ENCODE results near the gene ECE1.

GRCh38 chr1:21246905-21247642 is 43.2 kb downstream of the ECE1 start:
- TF ChIP-seq CTCF (IDR thresholded peaks at IDR 0.05; ENCODE audit: low read length) (no peak), EZH2 (IDR thresholded peaks at IDR 0.05; ENCODE audit: borderline replicate concordance, low read length) (no peak)
